SKM-1 (cell line): Measurements from ENCODE around the gene KIAA0825.
"Not testable (repeated sequence)": the region's sequence is repeated elsewhere in the genome, so short reads cannot be mapped to it uniquely, and the experiment has no call there.

Source experiments
- DNase-seq: peaks from one replicate; lab custom pipeline; 2025; ENCODE audit not compliant: unreplicated experiment; lab: John Stamatoyannopoulos, UW

The KIAA0825 gene

GRCh38 chr5:94130077-94130476, 488.3 kb downstream of the KIAA0825 start:
- no peak for DNase-seq

- DNase-seq: no peak
These were observed 493.3 kb downstream of the KIAA0825 start for GRCh38 chr5:94125107-94125506.

GRCh38 chr5:94116317-94116716, 502.1 kb downstream of the KIAA0825 start:
- DNase-seq: not testable (repeated sequence)

GRCh38 chr5:94113087-94113486, 505.3 kb downstream of the KIAA0825 start:
- no peak for DNase-seq

- DNase-seq: peak; percentile 96
These were observed 507.0 kb downstream of the KIAA0825 start for GRCh38 chr5:94111209-94112004.

- DNase-seq: no peak
These were observed 514.7 kb downstream of the KIAA0825 start for GRCh38 chr5:94103514-94104245.
